Loucy (cell line): ENCODE data around the gene BPTF.

ENCODE experiments used
- EZH2phosphoT487 ChIP-seq: fragments of 200-600 bp; IDR thresholded peaks from 2 replicates; pipeline ENCODE4 v1.6.1; 2018; ENCODE audit warnings: antibody characterized with exemption, mild to moderate bottlenecking, moderate library complexity, borderline replicate concordance
- TF ChIP-seq, protein P1 (sequence below): fragments of 200-600 bp; sonication (generic); conservative IDR thresholded peaks from 2 replicates; pipeline ENCODE4 v1.5.1; 2014; ENCODE audit warnings: mild to moderate bottlenecking, antibody characterized with exemption, low read length

DNA sequence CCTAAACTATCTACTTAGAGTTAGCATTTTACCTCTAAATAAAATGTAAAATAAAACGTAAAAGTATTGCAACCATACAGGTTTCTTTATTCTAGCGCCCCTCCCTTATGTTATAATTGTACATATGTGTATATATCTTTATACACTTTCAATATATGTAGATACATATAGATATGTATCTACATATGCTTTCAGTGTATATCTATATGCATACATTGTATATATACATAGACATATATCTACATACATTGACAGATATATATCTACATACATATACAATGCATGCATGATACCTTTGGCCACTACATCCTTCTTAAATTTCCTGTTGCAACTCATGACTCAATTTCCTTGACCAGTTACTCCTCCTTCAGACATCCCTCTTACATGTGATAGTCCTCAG, 16.7 kb downstream of the BPTF start:
- no peak for TF ChIP-seq EZH2phosphoT487
- TF ChIP-seq, protein P1, sequence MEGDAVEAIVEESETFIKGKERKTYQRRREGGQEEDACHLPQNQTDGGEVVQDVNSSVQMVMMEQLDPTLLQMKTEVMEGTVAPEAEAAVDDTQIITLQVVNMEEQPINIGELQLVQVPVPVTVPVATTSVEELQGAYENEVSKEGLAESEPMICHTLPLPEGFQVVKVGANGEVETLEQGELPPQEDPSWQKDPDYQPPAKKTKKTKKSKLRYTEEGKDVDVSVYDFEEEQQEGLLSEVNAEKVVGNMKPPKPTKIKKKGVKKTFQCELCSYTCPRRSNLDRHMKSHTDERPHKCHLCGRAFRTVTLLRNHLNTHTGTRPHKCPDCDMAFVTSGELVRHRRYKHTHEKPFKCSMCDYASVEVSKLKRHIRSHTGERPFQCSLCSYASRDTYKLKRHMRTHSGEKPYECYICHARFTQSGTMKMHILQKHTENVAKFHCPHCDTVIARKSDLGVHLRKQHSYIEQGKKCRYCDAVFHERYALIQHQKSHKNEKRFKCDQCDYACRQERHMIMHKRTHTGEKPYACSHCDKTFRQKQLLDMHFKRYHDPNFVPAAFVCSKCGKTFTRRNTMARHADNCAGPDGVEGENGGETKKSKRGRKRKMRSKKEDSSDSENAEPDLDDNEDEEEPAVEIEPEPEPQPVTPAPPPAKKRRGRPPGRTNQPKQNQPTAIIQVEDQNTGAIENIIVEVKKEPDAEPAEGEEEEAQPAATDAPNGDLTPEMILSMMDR, result no peak
